GM18861 (cell line): ENCODE results near the gene C17orf58.
"Not testable (repeated sequence)": the region's sequence is repeated elsewhere in the genome, so short reads cannot be mapped to it uniquely, and the experiment has no call there.

ENCODE experiments used
- ATAC-seq: cut with Tn5 transposase; IDR thresholded peaks from one replicate; pipeline ENCODE4 v1.9.1; 2021; ENCODE audit not compliant: unreplicated experiment

The C17orf58 gene

GRCh38 chr17:67996301-67997171 is at the start of gene C17orf58:
C17orf58 (minus strand) TSS chr17:67996469; CDS start chr17:67996198, 271 bp downstream.
- not testable (repeated sequence) for ATAC-seq

- no peak for ATAC-seq
These were observed 40.3 kb upstream of the C17orf58 start for GRCh38 chr17:68036304-68037147.

GRCh38 chr17:68035523-68036303 is 39.4 kb upstream of the C17orf58 start, which contains the start of gene KPNA2:
KPNA2 (plus strand) TSS chr17:68035735; CDS start chr17:68037133, 1,398 bp downstream.
- peak; percentile 79 for ATAC-seq

- ATAC-seq = peak; percentile 80
These were observed 38.9 kb upstream of the C17orf58 start for GRCh38 chr17:68035131-68035522.

GRCh38 chr17:68034452-68034776 is 38.1 kb upstream of the C17orf58 start:
- no peak for ATAC-seq

GRCh38 chr17:68033636-68034451 is 37.6 kb upstream of the C17orf58 start:
- no peak for ATAC-seq

- no peak for ATAC-seq
These were observed 33.4 kb upstream of the C17orf58 start for GRCh38 chr17:68029512-68030215.

GRCh38 chr17:68022547-68022946 is 26.3 kb upstream of the C17orf58 start:
- ATAC-seq = not testable (repeated sequence)

DNA sequence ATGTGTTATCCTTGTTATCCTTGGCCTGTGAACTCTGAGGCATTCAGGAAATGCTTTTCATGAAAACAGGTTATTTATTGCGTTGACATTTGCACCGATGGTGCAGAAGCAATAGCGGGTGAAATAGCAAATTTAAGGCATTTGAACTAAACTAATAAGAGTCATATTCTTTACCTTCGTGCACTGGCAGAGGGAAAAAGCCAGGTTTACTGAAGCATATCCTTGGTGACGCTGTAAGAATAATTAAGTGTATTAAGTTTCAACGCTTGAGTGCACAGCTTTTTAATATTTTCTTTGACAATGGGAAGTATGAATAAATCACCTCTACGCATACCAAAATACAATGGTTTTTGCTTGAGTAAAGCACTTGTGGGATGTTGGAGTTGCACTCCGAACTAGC is 25.7 kb upstream of the C17orf58 start:
- ATAC-seq = no peak

GRCh38 chr17:68020791-68021190 is 24.5 kb upstream of the C17orf58 start:
- ATAC-seq = not testable (repeated sequence)

DNA sequence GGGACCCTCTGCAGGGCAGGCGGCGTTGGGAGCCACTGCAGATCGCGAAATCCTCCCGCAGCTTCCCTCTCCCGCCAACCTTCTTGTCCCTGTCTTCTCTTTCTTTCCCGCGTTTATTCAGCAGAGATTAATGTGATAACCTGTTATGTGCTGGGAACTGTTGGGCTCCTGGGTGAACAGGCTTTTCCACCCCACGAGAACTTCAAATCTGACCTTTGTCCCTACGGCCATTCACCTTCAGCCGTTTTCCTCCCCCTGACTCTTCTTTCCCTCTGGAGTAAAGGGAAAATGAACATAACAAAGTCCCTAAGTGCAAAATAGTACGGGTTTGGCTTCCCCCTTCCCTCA is 24.1 kb upstream of the C17orf58 start:
- ATAC-seq = no peak

- peak; percentile 93 for ATAC-seq
These were observed 23.6 kb upstream of the C17orf58 start for GRCh38 chr17:68019675-68020408.

DNA sequence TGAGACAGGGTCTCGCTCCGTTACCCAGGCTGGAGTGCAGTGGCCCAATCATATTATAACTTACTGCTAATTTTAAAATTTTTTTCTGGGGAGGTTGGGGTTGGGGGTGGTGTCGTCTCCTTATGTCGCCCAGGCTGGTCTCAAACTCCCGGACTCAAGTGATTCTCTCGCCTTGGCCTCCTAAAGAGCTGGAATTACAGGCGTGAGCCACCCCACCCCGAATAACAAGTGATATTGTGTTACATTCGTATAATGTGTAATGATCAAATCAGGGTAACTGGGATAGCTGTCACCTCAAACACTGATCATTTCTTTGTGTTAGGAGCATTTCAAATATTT is 23.0 kb upstream of the C17orf58 start:
- ATAC-seq = no peak

GRCh38 chr17:68018493-68018892 is 22.2 kb upstream of the C17orf58 start:
- not testable (repeated sequence) for ATAC-seq

DNA sequence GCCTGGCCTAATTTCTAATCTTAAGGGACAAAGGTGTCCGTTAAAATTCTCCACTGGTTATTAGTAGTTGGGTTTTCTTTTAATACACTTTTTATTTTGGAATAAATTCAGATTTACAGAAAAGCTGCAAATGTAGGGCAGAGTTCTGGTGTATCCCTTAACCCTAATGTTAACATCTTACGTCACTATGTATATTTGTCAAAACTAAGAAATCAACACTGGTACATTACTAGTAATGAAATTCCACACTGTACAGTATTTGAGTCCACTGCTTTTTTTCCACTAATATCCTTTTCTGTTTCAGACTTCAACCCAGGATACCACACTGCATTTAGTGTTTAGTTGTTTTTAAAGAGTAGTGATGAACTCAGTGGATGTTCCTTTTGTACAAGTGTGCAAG is 20.6 kb upstream of the C17orf58 start:
- no peak for ATAC-seq

- ATAC-seq = no peak
These were observed 18.9 kb upstream of the C17orf58 start for GRCh38 chr17:68015081-68015723.

DNA sequence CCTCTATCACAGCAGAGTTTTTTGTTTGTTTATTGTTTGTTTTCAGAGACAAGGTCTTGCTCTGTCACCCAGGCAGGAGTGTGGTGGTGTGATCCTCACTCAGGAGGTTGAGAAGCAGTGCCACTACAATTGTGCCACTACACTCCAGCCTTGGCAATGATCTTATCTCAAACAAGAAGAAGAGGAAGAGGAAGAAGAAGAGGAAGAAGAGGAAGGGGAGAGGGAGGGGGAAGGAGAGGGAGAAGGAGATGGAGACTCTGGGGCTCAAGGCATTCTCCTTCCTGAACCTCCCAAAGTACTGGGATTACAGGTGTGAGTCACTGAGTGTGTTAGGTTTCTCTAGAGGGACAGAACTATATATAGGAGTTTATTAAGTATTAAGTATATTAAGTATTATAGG is 17.1 kb upstream of the C17orf58 start:
- no peak for ATAC-seq

DNA sequence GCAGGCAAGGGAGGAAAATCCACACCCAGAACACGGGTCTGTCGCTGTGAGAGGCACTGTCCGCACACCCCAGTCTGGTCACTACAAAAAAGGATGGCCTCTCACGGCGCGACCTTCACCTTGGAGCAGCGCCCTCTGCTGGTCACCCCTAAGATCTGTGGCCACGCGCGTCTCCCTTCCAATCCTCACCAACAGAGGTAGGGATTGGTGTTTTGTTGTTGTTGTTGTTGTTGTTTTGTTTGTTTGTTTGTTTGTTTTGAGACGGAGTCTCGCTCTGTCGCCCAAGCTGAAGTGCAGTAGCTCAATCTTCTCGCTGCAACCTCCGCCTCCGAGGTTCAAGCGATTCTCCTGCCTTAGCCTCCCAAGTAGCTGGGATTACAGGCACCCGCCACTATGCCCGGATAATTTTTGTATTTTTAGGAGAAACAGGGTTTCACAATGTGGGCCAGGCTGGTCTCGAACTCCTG is 15.0 kb upstream of the C17orf58 start:
- no peak for ATAC-seq

DNA sequence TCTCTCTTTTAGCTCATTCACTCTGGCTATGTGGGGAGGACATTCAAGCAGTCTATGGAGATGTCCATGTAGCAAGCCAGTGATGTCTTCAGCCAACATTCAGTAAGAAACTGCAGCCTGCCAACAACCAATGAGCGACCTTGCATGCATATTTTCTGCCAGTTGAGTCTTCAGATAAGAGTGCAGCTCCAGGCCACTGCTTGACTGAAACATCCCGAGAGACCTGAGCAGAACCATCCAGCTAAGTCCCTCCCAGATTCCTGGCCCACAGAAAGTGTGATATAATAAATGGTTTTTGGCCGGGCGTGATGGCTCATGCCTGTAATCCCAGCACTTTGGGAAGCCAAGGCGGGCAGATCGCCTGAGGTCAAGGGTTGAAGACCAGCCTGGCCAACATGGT is 10.5 kb upstream of the C17orf58 start:
- no peak for ATAC-seq
